ENCODE results near the gene SRP68.

Gene SRP68

GRCh38 chr17:76038050-76038449 lies 34.3 kb downstream of the SRP68 start:
- TF ChIP-seq CSRNP3 (CRISPR knock-in tag; IDR thresholded peaks at IDR 0.05): no peak
- TF ChIP-seq RARB (CRISPR knock-in tag; IDR thresholded peaks at IDR 0.05): no peak
- no peak for ATAC-seq

GRCh38 chr17:76036497-76037261 lies 35.6 kb downstream of the SRP68 start:
- peak; percentile 59 for ATAC-seq

GRCh38 chr17:76034428-76035350 lies 37.6 kb downstream of the SRP68 start:
- ATAC-seq: no peak
- TF ChIP-seq TCF4 (CRISPR knock-in tag; IDR thresholded peaks at IDR 0.05; ENCODE audit: borderline replicate concordance): no peak
- TF ChIP-seq TSHZ2 (CRISPR knock-in tag; IDR thresholded peaks at IDR 0.05): no peak
- TF ChIP-seq OSR1 (CRISPR knock-in tag; IDR thresholded peaks at IDR 0.05): no peak
- no peak for TF ChIP-seq GLIS3 (CRISPR knock-in tag; IDR thresholded peaks at IDR 0.05)
- no peak for TF ChIP-seq PPARA (CRISPR knock-in tag; IDR thresholded peaks at IDR 0.05; ENCODE audit: borderline replicate concordance)
- TF ChIP-seq ZFP30 (CRISPR knock-in tag; IDR thresholded peaks at IDR 0.05): no peak
- TF ChIP-seq CREB5 (CRISPR knock-in tag; IDR thresholded peaks at IDR 0.05; ENCODE audit: low read depth): no peak
- no peak for TF ChIP-seq CSDC2 (CRISPR knock-in tag; IDR thresholded peaks at IDR 0.05)
- no peak for TF ChIP-seq ZNF70 (CRISPR knock-in tag; IDR thresholded peaks at IDR 0.05)
- TF ChIP-seq BACH2 (CRISPR knock-in tag; IDR thresholded peaks at IDR 0.05; ENCODE audit: borderline replicate concordance): no peak
- no peak for TF ChIP-seq ZNF8 (CRISPR knock-in tag; IDR thresholded peaks at IDR 0.05)
- TF ChIP-seq ARNTL (CRISPR knock-in tag; IDR thresholded peaks at IDR 0.05; ENCODE audit: borderline replicate concordance, low read depth): no peak
- no peak for TF ChIP-seq POU6F1 (CRISPR knock-in tag; IDR thresholded peaks at IDR 0.05; ENCODE audit: borderline replicate concordance, low read depth)
- TF ChIP-seq TOX (CRISPR knock-in tag; IDR thresholded peaks at IDR 0.05; ENCODE audit: borderline replicate concordance): no peak
- TF ChIP-seq ESRRG (CRISPR knock-in tag; IDR thresholded peaks at IDR 0.05): no peak
- no peak for TF ChIP-seq ISL1 (CRISPR knock-in tag; IDR thresholded peaks at IDR 0.05)
- TF ChIP-seq CSRNP3 (CRISPR knock-in tag; IDR thresholded peaks at IDR 0.05): no peak

More at GRCh38 chr17:76036497-76037261, 35.6 kb downstream of the SRP68 start:
- TF ChIP-seq ZFP3 (CRISPR knock-in tag; IDR thresholded peaks at IDR 0.05) (no peak), CREB5 (CRISPR knock-in tag; IDR thresholded peaks at IDR 0.05; ENCODE audit: low read depth) (no peak), TCF4 (CRISPR knock-in tag; IDR thresholded peaks at IDR 0.05; ENCODE audit: borderline replicate concordance) (peak; percentile 86), OSR1 (CRISPR knock-in tag; IDR thresholded peaks at IDR 0.05) (no peak), ZNF565 (CRISPR knock-in tag; conservative IDR thresholded peaks at IDR 0.05; ENCODE audit: low read depth) (no peak), ESRRG (CRISPR knock-in tag; IDR thresholded peaks at IDR 0.05) (no peak), CSRNP3 (CRISPR knock-in tag; IDR thresholded peaks at IDR 0.05) (no peak), ZFP30 (CRISPR knock-in tag; IDR thresholded peaks at IDR 0.05) (no peak)
